ENCODE measurements around the gene ZNF22.

ZNF22 gene

DNA sequence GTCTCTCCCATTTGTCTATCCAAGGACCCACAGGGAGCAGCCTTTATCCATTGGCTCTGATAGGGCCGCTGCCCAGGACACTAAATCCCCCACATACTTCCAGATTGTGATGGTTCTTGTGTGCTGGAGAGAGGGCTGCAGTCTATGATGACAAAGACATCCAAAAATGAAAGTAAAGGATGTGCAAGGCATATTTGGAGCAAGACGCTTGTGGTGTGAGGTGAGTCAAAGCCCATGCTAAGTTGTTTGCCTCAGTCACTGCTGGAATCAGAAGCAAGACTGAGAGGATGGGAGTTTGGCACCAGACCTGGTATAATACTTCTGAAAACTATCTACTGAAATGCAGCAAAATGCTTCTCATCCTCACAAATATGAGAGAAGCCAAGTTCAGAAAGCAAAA, 22.7 kb downstream of the ZNF22 start:
- DNase-seq: no peak

DNA sequence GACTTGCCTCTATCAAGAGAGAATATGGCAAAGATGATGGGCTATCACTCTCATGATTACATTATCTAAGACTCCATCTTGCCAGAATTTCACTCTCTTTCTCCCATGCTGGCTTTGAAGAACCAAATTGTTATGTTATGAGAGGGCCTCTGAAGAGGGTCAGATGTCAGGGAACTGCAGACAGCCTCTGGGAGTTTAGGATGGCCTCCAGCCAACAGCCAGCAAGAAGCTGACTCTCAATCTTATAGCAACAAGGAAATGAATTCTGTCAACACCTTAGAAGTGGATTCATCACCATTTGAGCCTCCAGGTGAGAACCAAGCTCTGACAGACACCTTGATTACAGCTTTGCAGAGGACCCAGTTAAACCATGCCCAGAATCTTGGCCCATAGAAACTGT, 33.6 kb downstream of the ZNF22 start:
- DNase-seq: peak; percentile 3

DNA sequence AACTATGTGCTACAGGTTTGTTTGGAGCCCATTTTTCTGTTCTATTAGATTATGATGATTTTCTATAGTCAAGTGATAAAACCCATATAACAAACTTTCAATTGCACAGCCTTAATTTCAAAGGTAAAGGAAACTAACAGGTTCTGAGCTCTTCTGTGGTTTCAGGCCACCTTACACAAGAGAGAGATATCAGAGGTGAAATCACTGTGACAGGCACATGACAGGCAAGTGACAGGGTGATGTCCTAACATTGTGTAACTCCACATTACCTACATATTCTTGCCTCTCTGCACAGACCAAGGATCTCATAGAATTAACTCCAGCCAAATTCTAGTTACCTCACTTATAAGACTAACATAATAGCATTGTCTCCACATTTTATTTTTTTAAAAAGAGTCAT, 35.0 kb downstream of the ZNF22 start:
- no peak for DNase-seq

DNA sequence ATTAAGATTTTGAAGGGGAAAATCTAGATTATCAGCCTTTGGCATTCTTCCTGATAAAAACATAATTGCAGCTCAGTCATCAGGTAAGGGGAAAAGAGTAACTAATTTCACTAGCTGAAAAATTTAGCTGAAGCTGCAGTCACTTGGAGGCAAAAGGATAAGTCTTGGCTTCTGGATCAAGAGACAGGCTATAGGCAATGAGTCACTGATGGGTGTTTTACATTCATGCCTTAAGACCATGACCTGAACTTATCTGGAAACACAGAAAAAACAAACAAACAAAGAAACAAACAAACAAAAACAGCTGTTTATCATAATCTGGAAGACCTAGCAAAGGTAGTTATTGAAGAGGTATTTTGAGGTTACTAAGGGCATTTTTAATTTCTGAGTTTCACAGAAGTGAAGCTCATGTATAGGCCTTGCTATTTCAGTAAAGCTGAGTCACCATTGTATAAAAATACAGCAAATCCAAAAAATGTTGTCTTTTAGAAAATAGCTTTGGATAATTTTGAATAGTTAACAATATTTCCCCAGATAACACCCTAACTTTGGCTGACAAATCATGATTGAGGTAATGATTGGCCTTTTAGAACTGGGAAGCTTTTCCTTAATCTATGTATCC, 40.3 kb downstream of the ZNF22 start:
- peak; percentile 9 for DNase-seq

DNA sequence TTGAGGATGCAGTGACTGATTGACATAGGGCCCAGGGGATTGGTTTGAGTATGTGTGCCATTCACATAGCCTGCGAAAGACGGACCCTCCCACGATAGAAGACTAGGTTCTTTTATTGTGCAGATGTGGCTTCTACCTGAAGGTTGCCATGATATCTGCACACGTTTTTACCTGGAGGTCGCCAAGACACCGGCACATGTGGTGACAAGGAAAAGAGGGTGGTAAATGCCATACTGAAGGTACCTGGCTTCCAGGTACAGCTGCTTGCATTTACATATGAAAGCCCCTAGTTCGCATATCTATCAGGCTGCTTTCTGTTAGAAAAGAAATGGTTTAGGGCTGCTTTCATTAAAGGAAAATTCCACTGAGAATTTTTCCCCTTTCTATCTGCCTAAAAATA, 43.6 kb downstream of the ZNF22 start:
- DNase-seq: no peak

DNA sequence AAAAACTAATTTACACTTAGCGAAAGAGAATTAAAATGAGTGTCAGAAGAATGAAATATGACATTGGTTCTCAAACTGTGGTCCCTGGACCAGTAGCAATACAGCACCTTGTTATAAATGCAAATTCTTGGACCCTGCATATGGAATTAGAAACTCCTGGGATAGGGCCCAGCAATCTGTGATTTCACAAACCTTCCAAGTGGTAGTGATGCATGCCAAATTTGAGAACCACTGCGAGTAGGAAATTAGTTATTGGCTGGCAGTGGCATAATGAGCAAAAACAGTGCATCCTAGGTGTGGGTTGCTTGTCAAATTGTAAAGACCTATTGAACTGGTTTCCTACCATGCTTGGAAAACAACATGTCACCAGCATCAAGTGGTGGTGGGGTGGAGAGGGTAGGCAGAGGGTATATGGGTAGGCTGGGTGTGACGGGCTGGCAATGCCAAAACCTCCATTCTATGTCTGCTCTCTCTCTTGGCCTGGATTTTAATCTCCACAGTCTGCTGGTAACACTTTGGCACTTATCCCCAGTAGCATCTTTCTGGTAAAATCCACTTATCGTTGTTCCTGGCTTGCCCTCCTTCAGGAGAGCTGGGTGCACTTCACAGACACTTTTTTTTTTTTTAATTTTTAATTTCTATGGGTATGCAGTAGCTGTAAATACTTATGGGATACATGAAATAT, 50.0 kb downstream of the ZNF22 start:
- DNase-seq: no peak

DNA sequence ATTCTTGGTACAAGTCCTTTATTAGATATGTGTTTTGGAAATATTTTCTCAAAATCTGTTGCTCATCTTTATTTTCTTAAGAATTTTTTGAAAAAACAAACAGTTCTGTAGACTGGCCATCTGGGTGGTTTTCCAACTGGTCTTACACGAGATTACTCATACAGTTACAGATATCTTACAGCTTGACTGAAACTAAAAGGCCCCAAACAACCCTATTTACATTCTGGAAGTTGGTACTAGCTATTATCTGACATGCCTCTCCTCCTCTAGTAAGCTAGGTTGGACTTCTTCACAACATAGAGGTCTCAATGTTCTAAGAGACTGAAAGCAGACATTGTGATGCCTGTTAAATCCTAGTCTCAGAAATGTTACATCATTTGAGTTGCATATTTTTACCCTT, 52.0 kb downstream of the ZNF22 start:
- DNase-seq: no peak

DNA sequence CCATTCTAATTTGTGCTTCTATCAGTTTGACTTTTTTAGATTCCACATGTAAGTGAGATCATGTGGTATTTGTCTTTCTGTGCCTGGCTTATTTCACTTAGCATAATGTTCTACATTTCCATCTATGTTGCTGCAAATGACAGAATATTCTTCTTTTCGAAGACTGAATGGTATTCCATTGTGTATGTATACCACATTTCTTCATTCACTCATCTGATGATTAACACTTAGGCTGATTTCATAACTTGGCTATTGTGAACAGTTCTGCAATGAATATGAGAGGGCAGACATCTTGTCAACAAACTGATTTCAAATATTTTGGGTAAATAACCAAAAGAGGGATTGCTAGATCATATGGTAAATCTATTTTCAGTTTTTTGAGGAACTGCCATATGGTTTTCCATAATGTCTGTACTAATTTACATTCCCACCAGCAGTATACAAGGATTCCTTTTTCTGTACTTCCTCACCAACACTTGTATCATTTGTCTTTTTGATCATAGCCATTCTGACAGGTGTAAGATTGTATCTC, 52.9 kb downstream of the ZNF22 start:
- DNase-seq: no peak
